GM12892 (cell line): ENCODE measurements around the gene MEIS3. TPM values are rescaled to one million over a fixed set of nuclear protein-coding genes. Genes with fewer than 3 reads are reported as not detected.

Experiments used
- DNase-seq: peaks from one replicate; pipeline ENCODE4 v3.0.0; 2011; ENCODE audit not compliant: insufficient read length
- FAIRE-seq: peaks from 2 replicates; lab custom pipeline; 2011; peaks lifted over from hg19 to GRCh38; lab: Jason Lieb, UNC
- POLR2A ChIP-seq: IDR thresholded peaks from 2 replicates; pipeline ENCODE4 v1.6.1; 2011; ENCODE audit warnings: low read depth, low read length, control low read depth
- POLR2AphosphoS5 ChIP-seq: IDR thresholded peaks from 2 replicates; pipeline ENCODE4 v1.6.1; 2011; ENCODE audit warnings: low read depth, low read length, control low read depth
- TAF1 ChIP-seq: IDR thresholded peaks from 2 replicates; pipeline ENCODE4 v1.6.1; 2011; ENCODE audit warnings: low read depth, mild to moderate bottlenecking, control low read depth, low read length, borderline replicate concordance
- polyA plus RNA-seq: library from polyadenylated mRNA; unstranded; fragments of >200 nt; gene quantifications from one replicate; pipeline ENCODE4 v1.2.1, GENCODE V29; 2012; ENCODE audit warnings: missing spikeins, inconsistent platforms; ENCODE audit not compliant: missing spikeins

Gene MEIS3
- not detected for polyA plus RNA-seq

GRCh38 chr19:47419030-47419783 lies at the start of gene MEIS3:
TSS of gene MEIS3 (minus strand) at chr19:47419527. CDS start at chr19:47419081, 446 bp downstream.
- no peak for TF ChIP-seq POLR2AphosphoS5
- no peak for DNase-seq
- FAIRE-seq, result no peak

- no peak for TF ChIP-seq POLR2AphosphoS5
- TF ChIP-seq POLR2A, result no peak
- TF ChIP-seq TAF1, result no peak
- FAIRE-seq, result no peak
- no peak for DNase-seq
Measured at GRCh38 chr19:47467914-47468313, 48.6 kb upstream of the MEIS3 start.

- DNase-seq (no peak), FAIRE-seq (no peak)
- TF ChIP-seq TAF1 (no peak), POLR2A (no peak), POLR2AphosphoS5 (no peak)
Measured at GRCh38 chr19:47465957-47466356, 46.6 kb upstream of the MEIS3 start.

DNA sequence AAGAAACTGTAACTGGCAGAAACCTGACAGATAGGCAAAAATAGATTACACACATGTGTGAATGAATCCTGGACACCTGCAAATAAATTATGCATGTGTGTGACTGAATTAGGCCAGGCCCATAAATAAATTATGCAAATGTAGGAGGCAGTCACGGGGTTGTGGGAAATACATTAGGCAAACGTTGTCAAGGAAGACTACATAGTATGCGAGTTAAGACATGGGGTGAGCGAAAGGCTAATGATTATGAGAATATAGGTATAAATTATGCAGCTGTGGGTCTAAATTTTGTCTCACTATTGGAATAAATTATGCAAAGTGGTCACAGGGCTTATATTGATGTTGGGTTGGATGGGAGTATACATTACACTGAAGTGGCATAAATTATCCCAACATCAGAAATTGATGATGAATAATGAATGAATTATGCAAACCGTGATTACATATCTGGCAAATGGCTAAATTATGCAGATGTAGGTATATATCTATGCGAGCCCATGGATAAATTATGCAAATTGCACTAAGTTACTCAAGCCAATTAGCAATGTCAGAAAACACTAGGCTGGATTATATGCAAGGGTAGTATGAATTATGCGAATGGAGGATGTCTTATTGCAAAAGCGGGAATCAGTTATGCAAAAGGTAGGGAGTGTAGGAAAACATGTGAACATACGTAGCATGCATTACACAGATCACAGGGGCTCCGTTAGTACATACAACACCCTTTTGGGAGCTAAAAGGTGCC lies 45.5 kb upstream of the MEIS3 start:
- no peak for TF ChIP-seq POLR2A
- TF ChIP-seq POLR2AphosphoS5, result no peak
- TF ChIP-seq TAF1, result no peak
- FAIRE-seq, result no peak
- DNase-seq, result no peak

DNA sequence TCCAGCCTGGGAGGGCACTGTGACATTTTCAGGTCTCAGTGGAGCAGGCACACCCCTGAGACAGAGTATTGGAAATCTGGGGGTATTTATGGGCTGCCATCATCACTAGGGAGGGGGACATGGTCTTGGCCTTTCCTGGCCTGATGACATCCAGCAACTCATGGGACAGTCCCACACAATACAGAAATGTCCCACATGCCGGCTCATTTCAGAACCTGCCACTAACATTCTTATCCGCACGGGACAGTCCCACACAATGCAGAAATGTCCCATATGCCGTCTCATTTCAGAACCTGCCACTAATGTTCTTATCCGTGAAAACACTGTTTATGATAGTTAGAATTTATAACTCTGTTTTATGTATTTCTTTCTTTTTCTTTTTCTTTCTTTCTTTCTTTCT lies 42.5 kb upstream of the MEIS3 start:
- FAIRE-seq (no peak), DNase-seq (no peak)
- TF ChIP-seq POLR2AphosphoS5 (no peak), POLR2A (no peak), TAF1 (no peak)

DNA sequence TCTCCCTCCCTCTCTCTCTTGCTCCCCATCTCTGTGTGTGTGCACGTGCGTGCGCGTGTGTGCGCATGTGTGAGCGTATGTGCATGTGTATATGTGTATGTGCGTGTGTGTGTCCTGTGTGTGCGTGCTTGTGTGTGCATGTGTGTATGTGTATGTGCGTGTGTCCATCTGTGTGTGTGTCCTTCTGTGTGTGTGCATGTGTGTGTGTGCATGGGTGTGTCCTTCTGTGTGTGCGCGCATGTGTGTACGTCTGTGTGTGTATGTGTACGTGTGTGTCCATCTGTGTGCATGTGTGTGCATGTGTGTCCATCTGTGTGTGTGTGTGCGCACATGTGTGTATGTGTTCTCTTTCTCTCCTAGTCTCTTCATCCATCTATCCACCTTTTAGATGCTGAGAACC lies 40.1 kb upstream of the MEIS3 start:
- DNase-seq (no peak), FAIRE-seq (no peak)
- no peak for TF ChIP-seq POLR2A
- no peak for TF ChIP-seq POLR2AphosphoS5
- TF ChIP-seq TAF1, result no peak

- DNase-seq (no peak), FAIRE-seq (no peak)
- TF ChIP-seq POLR2A (no peak), POLR2AphosphoS5 (no peak), TAF1 (no peak)
Measured at GRCh38 chr19:47458672-47459071, 39.3 kb upstream of the MEIS3 start.

DNA sequence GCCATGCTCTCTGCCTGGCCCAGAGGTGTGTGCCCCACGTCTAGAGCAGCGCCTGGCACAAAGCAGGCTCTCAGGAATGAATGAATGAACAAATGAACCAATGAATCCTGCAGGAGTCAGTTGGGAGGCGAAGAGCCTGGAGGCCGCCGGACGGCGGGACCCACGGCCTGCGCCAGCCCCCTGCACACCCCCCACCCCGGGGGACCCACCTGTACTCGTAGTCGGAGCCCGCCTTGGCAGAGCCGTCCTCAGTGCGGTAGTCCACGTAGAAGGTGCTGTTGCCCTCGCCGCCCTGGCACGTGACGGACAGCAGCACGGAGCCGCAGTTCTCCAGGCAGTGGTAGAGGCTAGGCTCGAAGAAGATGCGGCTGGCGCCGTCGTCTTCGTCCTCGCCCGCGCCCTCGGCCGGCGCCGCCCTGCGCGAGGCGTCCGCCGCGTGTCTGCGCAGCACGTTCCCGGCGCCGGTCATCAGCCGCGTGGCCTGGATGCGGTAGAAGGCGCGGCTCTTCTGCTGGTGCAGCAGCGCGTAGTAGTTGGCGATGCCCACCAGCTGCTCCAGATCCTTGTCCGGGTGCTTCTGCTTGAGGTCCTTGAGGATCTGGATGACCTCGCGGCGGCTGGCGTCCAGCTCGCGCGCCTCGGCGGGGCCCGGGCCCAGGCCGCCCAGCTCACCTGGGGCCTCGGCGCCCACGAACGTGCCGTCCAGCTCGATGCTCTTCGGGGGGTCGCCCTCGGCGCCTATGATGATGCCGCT lies 37.6 kb upstream of the MEIS3 start:
- TF ChIP-seq POLR2AphosphoS5, result no peak
- no peak for TF ChIP-seq POLR2A
- TF ChIP-seq TAF1, result no peak
- FAIRE-seq, result no peak

DNA sequence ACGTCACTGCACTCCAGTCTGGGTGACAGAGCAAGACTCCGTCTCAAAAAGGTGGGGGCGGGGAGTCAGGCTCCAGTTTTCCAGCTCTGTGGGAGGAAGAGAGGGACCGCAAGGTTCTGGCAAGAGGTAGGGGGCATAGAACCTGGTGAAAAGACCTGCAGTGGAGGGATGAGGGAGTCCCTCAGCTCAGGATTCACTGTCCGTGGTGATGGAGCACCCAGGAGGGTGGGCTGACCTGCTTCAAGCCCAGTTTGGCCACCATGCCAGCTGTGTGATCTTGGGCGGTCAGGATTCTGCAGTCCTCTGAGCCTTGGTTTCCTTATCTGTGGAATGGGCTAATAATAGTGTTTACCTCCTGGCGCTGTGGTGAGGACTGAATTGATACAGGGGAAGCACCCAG lies 31.2 kb upstream of the MEIS3 start:
- no peak for FAIRE-seq
- no peak for DNase-seq
- TF ChIP-seq POLR2AphosphoS5 (no peak), POLR2A (no peak), TAF1 (no peak)

More for the DNA sequence above, 37.6 kb upstream of the MEIS3 start:
- DNase-seq, result no peak

DNA sequence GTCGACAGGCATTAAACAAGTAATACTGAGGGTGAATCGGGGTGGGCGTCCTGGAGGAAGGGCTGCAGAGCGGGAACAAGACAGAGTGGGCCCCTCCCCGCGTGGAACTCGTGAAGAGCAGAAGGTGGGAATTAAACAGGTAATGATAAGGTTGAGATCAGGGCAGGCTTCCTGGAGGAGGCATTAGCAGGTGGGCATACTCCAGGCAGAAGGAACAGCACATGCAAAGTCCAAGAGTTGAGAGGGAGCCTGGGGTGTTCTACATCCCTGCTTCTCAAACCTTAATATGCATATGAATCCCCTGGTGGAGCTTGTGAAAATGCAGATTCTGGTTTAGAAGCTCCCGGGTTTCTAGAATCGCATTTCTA lies 29.0 kb upstream of the MEIS3 start:
- DNase-seq, result no peak

DNA sequence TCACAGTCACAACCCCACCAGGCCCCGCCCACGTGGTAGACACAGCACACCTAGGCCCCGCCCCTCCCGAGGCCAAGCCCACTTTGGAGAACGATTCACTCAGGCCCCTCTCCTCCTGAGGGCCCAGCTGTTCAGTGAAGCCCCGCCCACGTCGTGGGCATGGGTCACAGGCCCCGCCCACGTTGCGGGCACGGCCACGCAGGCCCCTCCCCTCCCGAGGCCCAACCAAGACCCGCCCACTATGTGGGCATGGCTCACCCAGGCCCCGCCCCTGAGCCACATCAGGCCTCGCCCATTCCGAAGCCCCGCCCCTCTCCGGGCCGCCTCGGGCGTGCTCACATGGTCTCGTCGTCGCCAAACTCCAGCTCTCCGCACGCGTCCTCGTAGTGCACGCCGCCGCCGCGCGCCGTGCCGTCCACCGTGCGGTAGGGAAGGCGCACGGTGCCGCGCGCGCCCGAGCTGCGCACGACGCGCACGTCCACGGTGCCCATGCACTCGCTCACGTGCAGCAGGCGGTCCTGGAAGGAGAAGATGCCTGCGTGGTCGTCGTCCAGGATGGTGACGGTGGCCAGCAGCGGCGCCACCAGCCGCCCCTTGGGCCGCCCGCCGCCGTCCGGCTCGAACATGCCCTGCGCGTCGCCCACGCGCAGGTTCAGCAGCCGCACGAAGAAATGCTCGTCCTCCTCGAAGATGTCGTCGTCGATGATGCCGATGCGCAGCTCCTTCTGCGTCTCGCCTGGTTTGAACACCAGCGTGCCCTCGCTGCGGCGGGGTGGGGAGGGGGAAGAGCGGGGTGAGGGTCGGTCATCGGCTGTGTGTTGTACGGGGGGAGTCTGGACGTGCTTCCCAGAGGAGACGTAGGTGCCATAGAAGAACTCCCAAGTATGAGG lies 28.4 kb upstream of the MEIS3 start:
- FAIRE-seq (no peak), DNase-seq (no peak)
- no peak for TF ChIP-seq POLR2A
- TF ChIP-seq TAF1, result no peak
- TF ChIP-seq POLR2AphosphoS5, result no peak

More for the DNA sequence above, 29.0 kb upstream of the MEIS3 start:
- TF ChIP-seq TAF1, result no peak
- no peak for FAIRE-seq
